Kidney (tissue), 14 donors: ENCODE data around the gene SYK. TPM values are rescaled to one million over a fixed set of nuclear protein-coding genes. Genes with fewer than 3 reads are reported as not detected.

Source experiments
- DNase-seq, 5 donors: peaks; one replicate each; pipeline ENCODE4 v3.0.0-alpha.2; 2013 to 2020
- FAIRE-seq: peaks from 2 replicates; lab custom pipeline; 2012; peaks lifted over from hg19 to GRCh38; lab: Jason Lieb, UNC
- H3K27ac ChIP-seq, 2 donors: one replicate each; pipeline ENCODE4 v1.7.0; 2013; ENCODE audit warnings: low read depth in 2 of 2, low read length in 2 of 2, inconsistent platforms in 1 of 2
- H3K27me3 ChIP-seq: one replicate; pipeline ENCODE4 v1.7.1; 2013; ENCODE audit warnings: low read length, inconsistent platforms; ENCODE audit not compliant: control insufficient read depth, insufficient read depth
- H3K36me3 ChIP-seq, 3 donors: one replicate each; pipeline versions ENCODE4 v1.7.0 to v1.7.1; 2013; ENCODE audit warnings: low read length in 3 of 3, control low read depth in 1 of 3, inconsistent platforms in 1 of 3; ENCODE audit not compliant: insufficient read depth in 3 of 3, control insufficient read depth in 2 of 3
- H3K4me1 ChIP-seq, 3 donors: one replicate each; pipeline versions ENCODE4 v1.7.0 to v1.7.1; 2013; ENCODE audit warnings: low read length in 3 of 3, inconsistent platforms in 1 of 3, low read depth in 1 of 3; ENCODE audit not compliant: control insufficient read depth in 2 of 3, insufficient read depth in 2 of 3
- H3K4me3 ChIP-seq, 3 donors: one replicate each; pipeline versions ENCODE4 v1.7.0 to v1.8.1; 2013; ENCODE audit warnings: low read length in 3 of 3, control low read depth in 1 of 3, inconsistent platforms in 1 of 3
- H3K9ac ChIP-seq, 3 donors: one replicate each; pipeline versions ENCODE4 v1.7.0 to v1.7.1; 2013; ENCODE audit warnings: low read length in 3 of 3, control low read depth in 1 of 3, inconsistent platforms in 1 of 3
- H3K9me3 ChIP-seq, 3 donors: one replicate each; pipeline versions ENCODE4 v1.7.0 to v1.7.1; 2013; ENCODE audit warnings: low read length in 3 of 3, control low read depth in 1 of 3, inconsistent platforms in 1 of 3; ENCODE audit not compliant: control insufficient read depth in 2 of 3, insufficient read depth in 1 of 3
- intact Hi-C: fragments of 100-400 bp; cut with DNase I; formaldehyde crosslinking; loops from one replicate; pipeline ENCODE4 v1.11.1; 2022
- polyA plus RNA-seq: library from polyadenylated mRNA; stranded (reverse); fragments of 350-450 nt; fragmentation: Illumina TruSeq; extraction: RNeasy Lipid Tissue Mini Kit (QIAGEN cat#74804); gene quantifications from one replicate; pipeline ENCODE4 v1.2.3, GENCODE V29; 2014; ENCODE audit warnings: low read depth, low replicate concordance; ENCODE audit not compliant: insufficient read depth
- total RNA-seq: library from RNA; stranded (reverse); fragmentation: NEBNext Ultra II Directional; extraction: Animal tissue kit (Norgen Biotek cat#: 25700); gene quantifications from one replicate; pipeline ENCODE4 v1.2.1, GENCODE V29; 2021
- TF ChIP-seq, protein P1 (sequence below): IDR thresholded peaks from 3 replicates; pipeline ENCODE4 v1.5.1; 2012; ENCODE audit warnings: mild to moderate bottlenecking, moderate library complexity, borderline replicate concordance; ENCODE audit not compliant: insufficient read depth; ENCODE audit errors: extremely low read depth
- donor health status: control.
- donor health status: control.
- donor health status: control.
- donor health status: control.
- donor health status: control.
- donor health status: DM: yes; HTN: yes; CAD: no.
- donor health status: Normal renal cell carcinoma (clear cell type).

Gene SYK
- total and polyA plus RNA-seq, 2 donors from 2014 or later = 13.3 to 52.2 TPM

DNA sequence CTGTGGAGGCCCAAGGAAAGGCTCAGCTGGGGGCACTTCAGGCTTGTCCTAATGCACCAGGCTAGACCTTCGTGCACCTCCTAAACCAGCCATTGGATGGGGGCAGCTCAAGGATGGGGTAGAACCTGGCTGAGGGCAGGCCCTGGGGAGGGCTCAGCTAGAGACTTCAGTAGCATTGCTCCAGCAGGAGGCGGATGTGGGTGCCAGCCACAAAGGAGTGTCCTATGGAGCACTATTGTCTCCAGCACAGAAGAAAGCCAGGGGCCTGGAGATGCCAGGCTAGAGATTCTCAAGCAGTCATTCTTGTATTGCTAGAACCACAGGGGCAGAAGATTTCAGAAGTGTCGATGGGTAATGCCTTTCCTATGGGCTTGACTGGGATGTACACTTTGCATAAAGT, 131.8 kb downstream of the SYK start:
- H3K27ac ChIP-seq = no peak overlapping the region
- no peak overlapping the region for H3K9ac ChIP-seq
- no peaks in the 10 kb centered on the region for H3K27me3 ChIP-seq
- H3K36me3 ChIP-seq = no peaks in the 10 kb centered on the region
- TF ChIP-seq, protein P1, sequence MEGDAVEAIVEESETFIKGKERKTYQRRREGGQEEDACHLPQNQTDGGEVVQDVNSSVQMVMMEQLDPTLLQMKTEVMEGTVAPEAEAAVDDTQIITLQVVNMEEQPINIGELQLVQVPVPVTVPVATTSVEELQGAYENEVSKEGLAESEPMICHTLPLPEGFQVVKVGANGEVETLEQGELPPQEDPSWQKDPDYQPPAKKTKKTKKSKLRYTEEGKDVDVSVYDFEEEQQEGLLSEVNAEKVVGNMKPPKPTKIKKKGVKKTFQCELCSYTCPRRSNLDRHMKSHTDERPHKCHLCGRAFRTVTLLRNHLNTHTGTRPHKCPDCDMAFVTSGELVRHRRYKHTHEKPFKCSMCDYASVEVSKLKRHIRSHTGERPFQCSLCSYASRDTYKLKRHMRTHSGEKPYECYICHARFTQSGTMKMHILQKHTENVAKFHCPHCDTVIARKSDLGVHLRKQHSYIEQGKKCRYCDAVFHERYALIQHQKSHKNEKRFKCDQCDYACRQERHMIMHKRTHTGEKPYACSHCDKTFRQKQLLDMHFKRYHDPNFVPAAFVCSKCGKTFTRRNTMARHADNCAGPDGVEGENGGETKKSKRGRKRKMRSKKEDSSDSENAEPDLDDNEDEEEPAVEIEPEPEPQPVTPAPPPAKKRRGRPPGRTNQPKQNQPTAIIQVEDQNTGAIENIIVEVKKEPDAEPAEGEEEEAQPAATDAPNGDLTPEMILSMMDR = no peak
- no peaks in the 10 kb centered on the region for H3K9me3 ChIP-seq
- H3K4me1 ChIP-seq = no peaks in the 10 kb centered on the region
- H3K4me3 ChIP-seq = no peak overlapping the region
- intact Hi-C loops = no loop called here
- FAIRE-seq (no peak), DNase-seq (no peak)

DNA sequence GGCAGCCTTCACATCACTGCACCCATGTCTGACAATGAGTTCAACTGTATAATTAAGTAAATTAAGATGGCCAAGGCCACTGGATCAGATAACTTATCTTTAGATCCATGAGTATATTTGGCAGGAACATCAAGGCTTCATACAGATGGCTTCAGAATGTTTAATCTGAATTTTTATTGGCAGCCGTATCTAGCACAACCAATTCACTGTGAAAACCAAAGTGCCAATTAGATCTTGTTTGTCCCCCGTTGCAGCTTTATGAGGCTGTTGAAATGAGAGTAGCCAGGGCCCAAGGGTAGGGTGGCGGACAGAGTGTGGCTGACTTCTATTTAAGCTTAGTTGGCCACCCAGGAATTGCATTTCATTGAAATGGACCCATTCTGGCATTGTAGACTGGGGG, 137.7 kb downstream of the SYK start:
- Histone ChIP-seq H3K9ac (no peak overlapping the region), H3K4me3 (no peak overlapping the region), H3K9me3 (peaks cover 0 to 4% (median 0%) of the 10 kb centered on the region in 3 donors), H3K4me1 (no peaks in the 10 kb centered on the region), H3K36me3 (no peaks in the 10 kb centered on the region), H3K27ac (no peak overlapping the region), H3K27me3 (no peaks in the 10 kb centered on the region)
- intact Hi-C loops = no loop called here
- TF ChIP-seq, protein P1 = no peak
- DNase-seq (no peak), FAIRE-seq (no peak)

DNA sequence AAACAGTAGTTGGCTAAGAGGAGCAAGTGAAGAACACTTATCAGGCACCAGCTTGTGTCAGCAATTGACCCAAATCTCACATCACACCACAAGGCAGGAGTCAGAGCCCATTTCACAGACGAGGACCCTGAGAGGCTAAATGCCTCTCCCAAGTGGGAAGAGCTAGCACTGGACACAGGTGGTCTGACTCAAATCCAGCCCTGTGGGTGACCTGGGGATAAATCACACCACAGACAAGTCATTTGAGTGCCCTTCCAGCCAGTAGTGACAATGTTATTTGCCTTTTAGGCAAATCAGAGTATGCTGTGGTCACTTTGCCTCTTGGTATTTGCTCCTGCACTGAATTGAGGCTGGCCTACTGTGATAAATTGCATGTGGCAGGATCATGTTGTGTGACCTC, 138.7 kb downstream of the SYK start:
- intact Hi-C loops = no loop called here
- Histone ChIP-seq H3K27ac (no peak overlapping the region), H3K27me3 (no peaks in the 10 kb centered on the region), H3K4me3 (no peak overlapping the region), H3K4me1 (no peaks in the 10 kb centered on the region), H3K9ac (no peak overlapping the region), H3K9me3 (peaks cover 0 to 4% (median 0%) of the 10 kb centered on the region in 3 donors), H3K36me3 (no peaks in the 10 kb centered on the region)
- TF ChIP-seq, protein P1 = no peak
- DNase-seq (no peak), FAIRE-seq (no peak)

- FAIRE-seq = no peak
- DNase-seq = no peak
- Histone ChIP-seq H3K36me3 (no peaks in the 10 kb centered on the region), H3K4me3 (no peak overlapping the region), H3K9ac (no peak overlapping the region), H3K27me3 (no peaks in the 10 kb centered on the region), H3K4me1 (no peaks in the 10 kb centered on the region), H3K9me3 (peaks cover 0 to 4% (median 0%) of the 10 kb centered on the region in 3 donors), H3K27ac (no peak overlapping the region)
- intact Hi-C loops = no loop called here
- TF ChIP-seq, protein P1 = no peak
Measured at GRCh38 chr9:90941661-90942060, 140.0 kb downstream of the SYK start.
